HepG2 (cell line): Measurements from ENCODE around the gene IGDCC3. TPM values are rescaled to one million over a fixed set of nuclear protein-coding genes. Genes with fewer than 3 reads are reported as not detected.

Source experiments
- ATAC-seq: fragments of 200-7000 bp; cut with Tn5 transposase; 3 replicates; pipeline ENCODE4 v1.9.1; 2020; ENCODE audit warnings: mild to moderate bottlenecking, moderate library complexity
- BruUV-seq: library from RNA; stranded (reverse); fragments of 400-500 nt; replicated peaks from 2 replicates; lab custom pipeline; 2021; lab: Mats Ljungman, UMichigan
- CTCF ChIA-PET: fragments of 300-600 bp; formaldehyde crosslinking; extraction: SDS; loops from one replicate; lab custom pipeline; 2021; ENCODE audit warnings: low total read pairs, inconsistent platforms, low intra/inter-chr PET ratio; lab: Yijun Ruan, JAX
- POLR2A ChIA-PET: fragments of 350-600 bp; sonication (Branson Sonifier 250); formaldehyde crosslinking; loops from one replicate; lab custom pipeline; 2020; ENCODE audit warnings: antibody characterized with exemption, inconsistent platforms; lab: Yijun Ruan, JAX
- DNase-seq: peaks from one replicate; pipeline ENCODE4 v3.0.0-alpha.2; 2015; ENCODE audit warnings: low spot score
- FAIRE-seq: peaks from 3 replicates; lab custom pipeline; 2011; peaks lifted over from hg19 to GRCh38; lab: Jason Lieb, UNC
- H2AFZ ChIP-seq: one replicate; pipeline ENCODE4 v1.6.1; 2011; ENCODE audit warnings: low read length, inconsistent platforms
- H3K27ac ChIP-seq: fragments of 300-600 bp; 3 replicates; pipeline ENCODE4 v1.8.0; 2011; ENCODE audit warnings: mixed run types, mild to moderate bottlenecking, mixed read lengths, low read length, inconsistent platforms; ENCODE audit not compliant: insufficient read depth; ENCODE audit errors: extremely low read length
- H3K27me3 ChIP-seq, 2 experiments: fragments of 200-600 bp in 1 of 2; 2 replicates in 1 of 2; 3 replicates in 1 of 2; pipeline versions ENCODE4 v1.6.0 to v1.8.0; 2011; ENCODE audit warnings: low read length in 2 of 2, mild to moderate bottlenecking in 2 of 2, moderate library complexity in 2 of 2, inconsistent platforms in 1 of 2; ENCODE audit not compliant: insufficient read depth in 2 of 2, control insufficient read depth in 1 of 2
- H3K36me3 ChIP-seq, 2 experiments: fragments of 200-600 bp in 1 of 2; replicated peaks in 1 of 2; 2 replicates in 1 of 2; 3 replicates in 1 of 2; pipeline versions ENCODE4 v1.5.1 to v1.8.0; 2011; ENCODE audit warnings: low read length in 2 of 2, inconsistent platforms in 1 of 2; ENCODE audit not compliant: insufficient read depth in 2 of 2, control insufficient read depth in 1 of 2
- H3K4me1 ChIP-seq: 2 replicates; pipeline ENCODE4 v1.5.1; 2012; ENCODE audit warnings: low read length, inconsistent platforms; ENCODE audit not compliant: insufficient read depth
- H3K4me2 ChIP-seq: 2 replicates; pipeline ENCODE4 v1.6.0; 2011; ENCODE audit warnings: low read depth, low read length, inconsistent platforms
- H3K4me3 ChIP-seq, 3 experiments: fragments of 200-600 bp in 1 of 3; sonication (generic), shearing (Covaris generic) in 1 of 3; replicated peaks in 1 of 3; 2 replicates each; pipeline ENCODE4 v1.5.1; 2011 to 2016; ENCODE audit warnings: low read length in 3 of 3, inconsistent platforms in 2 of 3, low read depth in 2 of 3, mild to moderate bottlenecking in 2 of 3, control low read depth in 1 of 3, mixed read lengths in 1 of 3; ENCODE audit not compliant: insufficient read depth in 1 of 3
- H3K79me2 ChIP-seq: one replicate; pipeline ENCODE4 v1.6.1; 2011; ENCODE audit warnings: low read length, inconsistent platforms; ENCODE audit not compliant: insufficient read depth
- H3K9ac ChIP-seq: 2 replicates; pipeline ENCODE4 v1.6.0; 2011; ENCODE audit warnings: mild to moderate bottlenecking, low read depth, low read length, inconsistent platforms; ENCODE audit not compliant: insufficient read depth
- H3K9me3 ChIP-seq: 2 replicates; pipeline ENCODE4 v1.5.1; 2012; ENCODE audit warnings: mild to moderate bottlenecking, low read length
- H4K20me1 ChIP-seq: 2 replicates; pipeline ENCODE4 v1.6.0; 2011; ENCODE audit warnings: inconsistent platforms, mild to moderate bottlenecking, low read length, moderate library complexity; ENCODE audit not compliant: insufficient read depth
- GTF3A ChIP-seq: sonication (generic); formaldehyde crosslinking; conservative IDR thresholded peaks from 2 replicates; pipeline ENCODE4 v1.4.0; 2020; ENCODE audit warnings: mild to moderate bottlenecking, missing genetic modification reagents
- NFE2L2 ChIP-seq: fragments of 150-350 bp; IDR thresholded peaks from 2 replicates; pipeline ENCODE4 v1.6.1; 2014; ENCODE audit warnings: low read length
- NKX3-1 ChIP-seq: sonication (generic); formaldehyde crosslinking; IDR thresholded peaks from 2 replicates; pipeline ENCODE4 v1.5.0; 2020; ENCODE audit warnings: missing genetic modification reagents
- ZNF326 ChIP-seq: sonication (generic); formaldehyde crosslinking; IDR thresholded peaks from 2 replicates; pipeline ENCODE4 v1.4.0; 2020; ENCODE audit warnings: missing genetic modification reagents, borderline replicate concordance
- ZNF629 ChIP-seq: sonication (generic); formaldehyde crosslinking; conservative IDR thresholded peaks from 2 replicates; pipeline ENCODE4 v1.5.0; 2020; ENCODE audit warnings: missing genetic modification reagents
- ZNF644 ChIP-seq: IDR thresholded peaks from 2 replicates; pipeline ENCODE4 v1.6.1; 2016; ENCODE audit warnings: low read depth
- WGBS: methylation state at CpG from one replicate; pipeline ENCODE4 v1.1.6; 2017; ENCODE audit warnings: low lambda C conversion rate; 5-methylcytosine and 5-hydroxymethylcytosine counted together
- in situ Hi-C: cut with HindIII; loops from 2 replicates; pipeline ENCODE4 v1.10.0; 2017; ENCODE audit warnings: low pct_unique_long_range_greater_than_20kb; ENCODE audit not compliant: extremely low pct_ligation_motif_present
- intact Hi-C: fragments of 100-400 bp; cut with micrococcal nuclease; formaldehyde crosslinking; loops from one replicate; pipeline ENCODE4 v1.10.0; 2022; ENCODE audit not compliant: unreplicated experiment
- polyA plus RNA-seq, 8 experiments: library from polyadenylated mRNA; depleted of rRNA in 3 of 8; stranded (reverse) in 7 of 8; unstranded in 1 of 8; fragments of >200 nt; fragmentation: Illumina TruSeq in 4 of 8; extraction: Trizol in 4 of 8; gene quantifications; 2 replicates each; pipeline versions ENCODE4 v1.2.1 to v1.2.3, GENCODE V29; 2011 to 2016; ENCODE audit warnings: low read depth in 4 of 8, missing spikeins in 1 of 8, mixed read lengths in 1 of 8; ENCODE audit not compliant: insufficient read depth in 1 of 8
- total RNA-seq, 5 experiments: library from RNA; depleted of rRNA; stranded (reverse); fragments of >200 nt; fragmentation: Illumina TruSeq; extraction: Trizol; gene quantifications; 2 replicates each; pipeline ENCODE4 v1.2.3, GENCODE V29; 2016; ENCODE audit warnings: low read depth in 1 of 5
- TF ChIP-seq, protein P1 (sequence below): IDR thresholded peaks from 2 replicates; pipeline ENCODE4 v1.6.1; 2016; ENCODE audit warnings: missing compliant biosample characterization, missing genetic modification reagents, borderline replicate concordance

Gene IGDCC3
- total and polyA plus RNA-seq, 2 of the 13 experiments (the other 11 are each of a cell fraction or from before 2014, with no cell fraction given) = 30.1 to 51.8 TPM

DNA sequence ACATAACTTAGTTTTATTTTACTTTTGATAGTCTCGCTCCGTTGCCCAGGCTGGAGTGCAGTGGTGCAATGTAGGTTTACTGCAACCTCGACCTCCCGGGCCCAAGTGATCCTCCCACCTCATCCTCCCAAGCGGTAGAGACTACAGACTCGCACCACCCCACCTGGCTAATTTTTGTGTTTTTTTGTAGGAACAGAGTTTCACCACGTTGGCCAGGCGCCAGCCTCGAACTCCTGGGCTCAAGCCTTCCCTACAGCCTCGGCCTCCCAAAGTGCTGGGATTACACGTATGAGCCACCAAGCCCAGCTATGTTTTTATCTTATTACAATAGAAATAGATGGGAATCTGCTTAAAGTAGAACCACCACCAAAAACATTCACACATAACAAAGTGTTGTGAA lies 79.1 kb downstream of the IGDCC3 start:
- in situ Hi-C loops (loop anchor here (5.0 to 10.0 kb wide), 2 partner anchors 111 to 264 kb away; partner anchors contain the start of gene CLPX), intact Hi-C loops (loop anchor here (5.0 to 10.0 kb wide), 2 partner anchors 244 to 266 kb away; no protein-coding TSS in a partner anchor)
- no peak for FAIRE-seq
- no peak for ATAC-seq
- Histone ChIP-seq H3K36me3 (no peaks in the 10 kb centered on the region), H3K4me2 (peak overlapping the region; percentile 98), H3K27ac (no peak overlapping the region), H2AFZ (no peak overlapping the region), H3K9me3 (no peaks in the 10 kb centered on the region), H3K4me3 (peak overlapping the region; percentile 35 to 73 (median 49)), H3K4me1 (peaks cover 51% of the 10 kb centered on the region), H4K20me1 (no peaks in the 10 kb centered on the region), H3K79me2 (peaks cover 13% of the 10 kb centered on the region), H3K9ac (peak overlapping the region; percentile 81), H3K27me3 (no peaks in the 10 kb centered on the region; a peak in 1 of 5 replicates)
- ChIA-PET CTCF (interaction anchor here (1.1 to 2.3 kb wide), 2 partner anchors 109 to 110 kb away, joined by 3 to 23 read pairs; no protein-coding TSS in a partner anchor), POLR2A (interaction anchor here (1.5 kb wide), 1 partner anchor 12 kb away, joined by 3 read pairs; no protein-coding TSS in a partner anchor)
- BruUV-seq = no TSS peak
- no peak for DNase-seq
- TF ChIP-seq ZNF629 (0 out of 2 replicates have a peak, but pooled peaks have one; percentile 13), NKX3-1 (CRISPR knock-in tag) (no peak), ZNF644 (CRISPR knock-in tag) (no peak), GTF3A (no peak), ZNF326 (no peak), NFE2L2 (no peak)
- TF ChIP-seq, protein P1, sequence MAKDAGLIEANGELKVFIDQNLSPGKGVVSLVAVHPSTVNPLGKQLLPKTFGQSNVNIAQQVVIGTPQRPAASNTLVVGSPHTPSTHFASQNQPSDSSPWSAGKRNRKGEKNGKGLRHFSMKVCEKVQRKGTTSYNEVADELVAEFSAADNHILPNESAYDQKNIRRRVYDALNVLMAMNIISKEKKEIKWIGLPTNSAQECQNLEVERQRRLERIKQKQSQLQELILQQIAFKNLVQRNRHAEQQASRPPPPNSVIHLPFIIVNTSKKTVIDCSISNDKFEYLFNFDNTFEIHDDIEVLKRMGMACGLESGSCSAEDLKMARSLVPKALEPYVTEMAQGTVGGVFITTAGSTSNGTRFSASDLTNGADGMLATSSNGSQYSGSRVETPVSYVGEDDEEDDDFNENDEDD (CRISPR knock-in tag) = no peak
- WGBS = 44% methylated on average over 11 of the region's 11 CpGs
